ENCODE measurements around the gene SLC22A17.

SLC22A17 gene

GRCh38 chr14:23379366-23380196, 26.9 kb upstream of the SLC22A17 start:
- POLR2A ChIA-PET = interaction anchor here (0.5 to 1.6 kb wide), 8 partner anchors 53 to 285 kb away, joined by 3 to 10 read pairs (median 4); partner anchors contain the start of genes ACIN1, C14orf119, HOMEZ and PABPN1
- TF ChIP-seq TARDBP (IDR thresholded peaks at IDR 0.05) = no peak
- no peak for TF ChIP-seq SUZ12 (IDR thresholded peaks at IDR 0.05)
- no peak for TF ChIP-seq ARNT (IDR thresholded peaks at IDR 0.05)
- no peak for TF ChIP-seq BHLHE40 (IDR thresholded peaks at IDR 0.05; ENCODE audit: borderline replicate concordance)
- TF ChIP-seq FOXA1 (IDR thresholded peaks at IDR 0.05) = no peak
- TF ChIP-seq SP1 (IDR thresholded peaks at IDR 0.05) = no peak
- no peak for TF ChIP-seq FOXK2 (IDR thresholded peaks at IDR 0.05)
- peak; percentile 80 for DNase-seq (ENCODE audit: extremely low spot score)
- CTCF ChIA-PET = interaction anchor here (0.6 to 2.1 kb wide), 18 partner anchors 8 to 936 kb away, joined by 3 to 24 read pairs (median 6); partner anchors contain the start of genes PABPN1 and SLC22A17

GRCh38 chr14:23378612-23379220, 26.0 kb upstream of the SLC22A17 start:
- TF ChIP-seq CTBP1 (IDR thresholded peaks at IDR 0.05; ENCODE audit: borderline replicate concordance) = no peak
- TF ChIP-seq NFRKB (IDR thresholded peaks at IDR 0.05) = no peak
- no peak for TF ChIP-seq HDGF (IDR thresholded peaks at IDR 0.05; ENCODE audit: borderline replicate concordance)
- no peak for TF ChIP-seq LEF1 (IDR thresholded peaks at IDR 0.05; ENCODE audit: borderline replicate concordance)
- no peak for TF ChIP-seq FOXK2 (IDR thresholded peaks at IDR 0.05)
- ChIA-PET CTCF (interaction anchor here (2.0 to 2.1 kb wide), 2 partner anchors 10 to 26 kb away, joined by 8 to 18 read pairs; partner anchors contain the start of gene SLC22A17), POLR2A (interaction anchor here (0.5 kb wide), 1 partner anchor 100 kb away, joined by 3 read pairs; no protein-coding TSS in a partner anchor)
- DNase-seq (ENCODE audit: extremely low spot score) = no peak

- no peak for DNase-seq (ENCODE audit: extremely low spot score)
- ChIA-PET CTCF (no interaction called here), POLR2A (interaction anchor here (0.5 to 2.4 kb wide), 2 partner anchors 56 to 99 kb away, joined by 3 to 8 read pairs; partner anchors contain the start of gene PABPN1)
Observed at GRCh38 chr14:23377573-23378563, 25.2 kb upstream of the SLC22A17 start.

GRCh38 chr14:23377198-23377550, 24.5 kb upstream of the SLC22A17 start:
- ChIA-PET CTCF (no interaction called here), POLR2A (interaction anchor here (2.4 kb wide), 1 partner anchor 56 kb away, joined by 8 read pairs; the partner anchor contains the start of gene PABPN1)
- DNase-seq (ENCODE audit: extremely low spot score) = no peak
- no peak for TF ChIP-seq NFRKB (IDR thresholded peaks at IDR 0.05)

More at GRCh38 chr14:23377573-23378563, 25.2 kb upstream of the SLC22A17 start:
- TF ChIP-seq ARNT (IDR thresholded peaks at IDR 0.05) = no peak
- no peak for TF ChIP-seq ELF4 (IDR thresholded peaks at IDR 0.05)
- no peak for TF ChIP-seq BHLHE40 (IDR thresholded peaks at IDR 0.05; ENCODE audit: borderline replicate concordance)
- no peak for TF ChIP-seq LEF1 (IDR thresholded peaks at IDR 0.05; ENCODE audit: borderline replicate concordance)
- TF ChIP-seq FOXA1 (IDR thresholded peaks at IDR 0.05) = no peak
- TF ChIP-seq SUZ12 (IDR thresholded peaks at IDR 0.05) = no peak
- TF ChIP-seq HDGF (IDR thresholded peaks at IDR 0.05; ENCODE audit: borderline replicate concordance) = no peak
- no peak for TF ChIP-seq PKNOX1 (IDR thresholded peaks at IDR 0.05)
- TF ChIP-seq L3MBTL2 (conservative IDR thresholded peaks at IDR 0.05) = no peak
- TF ChIP-seq FOXK2 (IDR thresholded peaks at IDR 0.05) = no peak
- no peak for TF ChIP-seq CTBP1 (IDR thresholded peaks at IDR 0.05; ENCODE audit: borderline replicate concordance)
- TF ChIP-seq SP1 (IDR thresholded peaks at IDR 0.05) = no peak
- no peak for TF ChIP-seq TARDBP (IDR thresholded peaks at IDR 0.05)
- TF ChIP-seq FOXM1 (IDR thresholded peaks at IDR 0.05; ENCODE audit: borderline replicate concordance) = no peak
- no peak for TF ChIP-seq ZNF384 (IDR thresholded peaks at IDR 0.05)

- DNase-seq (ENCODE audit: extremely low spot score) = no peak
- POLR2A ChIA-PET = interaction anchor here (2.4 kb wide), 1 partner anchor 55 kb away, joined by 8 read pairs; the partner anchor contains the start of gene PABPN1
Observed at GRCh38 chr14:23376482-23377197, 24.0 kb upstream of the SLC22A17 start, which contains the start of gene CMTM5. Gene CMTM5 (plus strand): TSS chr14:23377046. CDS start chr14:23377252, 206 bp downstream.

More at GRCh38 chr14:23376482-23377197, 24.0 kb upstream of the SLC22A17 start, which contains the start of gene CMTM5:
- CTCF ChIA-PET = interaction anchor here (1.1 kb wide), 1 partner anchor 47 kb away, joined by 4 read pairs; no protein-coding TSS in a partner anchor
- TF ChIP-seq LEF1 (IDR thresholded peaks at IDR 0.05; ENCODE audit: borderline replicate concordance) = no peak
- no peak for TF ChIP-seq BHLHE40 (IDR thresholded peaks at IDR 0.05; ENCODE audit: borderline replicate concordance)
- no peak for TF ChIP-seq NFRKB (IDR thresholded peaks at IDR 0.05)
- no peak for TF ChIP-seq L3MBTL2 (conservative IDR thresholded peaks at IDR 0.05)
- no peak for TF ChIP-seq FOXM1 (IDR thresholded peaks at IDR 0.05; ENCODE audit: borderline replicate concordance)
- TF ChIP-seq FOXA1 (IDR thresholded peaks at IDR 0.05) = no peak
- no peak for TF ChIP-seq ZNF384 (IDR thresholded peaks at IDR 0.05)
- no peak for TF ChIP-seq CTBP1 (IDR thresholded peaks at IDR 0.05; ENCODE audit: borderline replicate concordance)
- TF ChIP-seq SP1 (IDR thresholded peaks at IDR 0.05) = no peak

Data from HEK293T (cell line).